ENCODE data around the gene RAB6B. TPM values are rescaled to one million over a fixed set of nuclear protein-coding genes. Genes with fewer than 3 reads are reported as not detected.

The RAB6B gene
- total RNA-seq, 2 donors from 2014 or later: 0.21 to 0.81 TPM

DNA sequence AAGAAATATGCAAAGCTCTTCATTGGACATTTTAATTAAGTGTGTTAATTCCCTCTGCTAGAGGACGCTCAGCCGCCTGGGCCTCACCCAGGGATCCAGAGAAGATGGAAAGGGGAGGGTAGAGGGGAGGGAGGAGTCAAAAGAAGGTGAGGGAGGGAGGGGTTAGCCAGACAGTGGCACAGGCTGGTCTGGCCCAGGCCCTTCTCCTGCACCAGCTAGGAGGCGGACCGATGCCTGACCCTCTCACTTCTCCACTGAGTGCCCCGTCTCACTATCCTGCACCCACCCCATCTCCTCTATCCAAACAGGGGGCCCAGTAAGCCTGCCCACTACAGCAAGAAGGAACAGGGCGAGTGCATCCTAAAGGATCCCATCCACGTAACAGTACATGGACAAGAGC is 22.9 kb downstream of the RAB6B start:
- DNase-seq (ENCODE audit: low spot score) (no peak), ATAC-seq (no peak)
- Mint-ChIP-seq H3K4me1 (ENCODE audit: low read depth in 2 of 2) (no peaks in the 10 kb centered on the region), H3K36me3 (peaks cover 1% of the 10 kb centered on the region), H3K27me3 (peaks cover 0 to 16% of the 10 kb centered on the region in 2 donors), H3K9me3 (no peaks in the 10 kb centered on the region), H3K27ac (no peak overlapping the region), H3K4me3 (no peak overlapping the region)

DNA sequence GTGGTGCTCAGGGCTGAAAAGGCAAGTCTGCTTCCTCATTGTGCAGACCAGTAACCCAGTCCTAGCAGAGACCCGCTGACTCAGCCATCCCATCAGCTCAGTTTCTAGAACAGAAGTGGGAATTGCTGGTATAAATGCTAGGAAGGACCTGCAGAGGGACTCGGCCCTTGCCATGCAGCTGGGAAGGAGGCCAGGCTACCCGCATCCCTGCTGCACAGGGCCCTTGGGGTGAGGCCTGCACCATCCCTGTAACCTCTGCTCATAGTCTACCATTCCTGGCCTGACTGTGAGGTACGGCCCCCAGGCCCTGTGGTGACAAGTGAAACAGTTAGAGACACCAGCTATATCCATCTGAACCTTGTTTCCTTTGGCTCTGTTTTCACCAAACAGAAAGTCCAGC is 23.5 kb downstream of the RAB6B start:
- Mint-ChIP-seq H3K4me3 (no peak overlapping the region), H3K4me1 (ENCODE audit: low read depth in 2 of 2) (no peaks in the 10 kb centered on the region), H3K27ac (no peak overlapping the region), H3K36me3 (no peaks in the 10 kb centered on the region), H3K9me3 (no peaks in the 10 kb centered on the region), H3K27me3 (peaks cover 0 to 16% of the 10 kb centered on the region in 2 donors)
- DNase-seq (ENCODE audit: low spot score) (no peak), ATAC-seq (no peak)

DNA sequence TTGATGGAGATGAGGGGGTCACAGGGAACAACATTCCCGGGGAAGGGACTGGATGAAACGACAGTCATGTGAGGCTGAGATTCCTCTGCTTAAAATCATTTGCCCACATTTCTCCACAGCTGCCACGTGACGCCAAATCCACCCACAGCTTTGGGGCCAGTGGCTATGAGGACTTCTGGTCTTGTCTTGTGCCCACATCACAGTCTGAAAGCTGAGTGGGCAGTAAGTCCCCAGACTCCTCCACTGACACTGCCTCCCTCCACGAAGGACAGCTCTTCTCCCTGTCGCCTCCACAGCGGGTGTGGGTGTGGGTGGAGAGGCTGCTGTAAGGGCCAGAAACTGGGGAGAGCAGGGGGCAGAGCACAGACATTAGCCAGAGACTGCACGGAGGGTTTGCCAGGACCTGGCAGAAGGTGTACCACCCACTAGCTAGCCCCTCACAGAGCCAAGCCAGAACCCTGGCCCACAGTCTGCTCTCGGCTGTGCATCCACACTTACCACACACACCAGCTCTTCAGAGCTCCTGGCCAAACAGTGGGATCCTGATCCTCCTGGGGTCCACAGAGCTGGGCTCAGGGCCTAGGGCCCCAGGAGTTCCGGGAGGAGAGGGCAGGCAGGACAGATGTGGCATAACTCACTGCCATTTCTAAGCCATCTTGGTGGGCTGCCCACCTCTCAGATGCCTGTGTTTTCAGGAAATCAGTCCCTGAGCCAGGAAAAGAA is 24.2 kb downstream of the RAB6B start:
- ATAC-seq: no peak
- peaks cover 0 to 13% of the 10 kb centered on the region in 2 donors for H3K27me3 Mint-ChIP-seq
- DNase-seq (ENCODE audit: low spot score): no peak
- H3K36me3 Mint-ChIP-seq: no peaks in the 10 kb centered on the region
- H3K4me3 Mint-ChIP-seq: no peak overlapping the region
- H3K4me1 Mint-ChIP-seq (ENCODE audit: low read depth in 2 of 2): no peaks in the 10 kb centered on the region
- no peaks in the 10 kb centered on the region for H3K9me3 Mint-ChIP-seq
- H3K27ac Mint-ChIP-seq: no peak overlapping the region

DNA sequence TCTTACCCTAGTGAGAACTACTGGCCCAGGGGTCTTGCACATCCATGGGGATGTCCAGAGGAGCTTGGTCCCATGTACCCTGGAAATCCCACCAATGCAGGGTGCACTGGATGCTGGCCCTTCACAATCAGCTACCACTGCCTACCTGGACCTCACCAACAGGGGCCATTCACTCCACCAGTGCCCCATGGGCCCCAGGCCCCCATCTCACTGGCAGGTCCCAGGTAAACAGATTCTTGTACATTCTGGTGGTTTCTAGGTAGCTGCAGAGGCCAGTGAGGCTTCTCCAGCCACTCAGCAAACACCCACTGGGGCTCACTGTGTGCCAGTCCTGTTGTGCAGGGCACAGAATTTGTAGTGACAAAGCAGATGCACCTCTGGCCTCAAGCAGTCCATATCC is 24.9 kb downstream of the RAB6B start:
- no peak overlapping the region for H3K27ac Mint-ChIP-seq
- no peaks in the 10 kb centered on the region for H3K4me1 Mint-ChIP-seq (ENCODE audit: low read depth in 2 of 2)
- no peaks in the 10 kb centered on the region for H3K9me3 Mint-ChIP-seq
- H3K4me3 Mint-ChIP-seq: no peak overlapping the region
- peaks cover 0 to 10% of the 10 kb centered on the region in 2 donors for H3K27me3 Mint-ChIP-seq
- DNase-seq (ENCODE audit: low spot score) (no peak), ATAC-seq (no peak)
- no peaks in the 10 kb centered on the region for H3K36me3 Mint-ChIP-seq

DNA sequence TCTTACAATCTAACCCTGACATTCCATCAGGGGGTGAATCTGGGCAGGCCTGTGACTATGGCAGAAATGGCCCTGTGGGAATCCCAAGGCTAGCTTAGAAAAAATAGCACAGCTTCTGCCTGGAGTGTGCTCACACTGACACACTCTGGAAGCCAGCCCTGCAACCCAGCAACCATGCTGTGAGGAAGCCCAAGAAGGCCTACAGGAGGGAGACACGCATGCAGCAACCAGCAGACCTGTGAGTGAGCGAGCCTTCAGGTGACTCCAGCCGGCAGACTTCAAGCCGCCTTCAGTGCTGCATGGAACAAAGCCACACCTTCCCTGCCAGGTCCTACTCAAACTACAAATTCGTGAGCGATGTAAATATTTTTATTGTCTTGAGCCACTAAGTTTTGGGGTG is 26.1 kb downstream of the RAB6B start:
- no peaks in the 10 kb centered on the region for H3K4me1 Mint-ChIP-seq (ENCODE audit: low read depth in 2 of 2)
- H3K27ac Mint-ChIP-seq: no peak overlapping the region
- no peak overlapping the region for H3K4me3 Mint-ChIP-seq
- H3K36me3 Mint-ChIP-seq: no peaks in the 10 kb centered on the region
- H3K27me3 Mint-ChIP-seq: peaks cover 0 to 6% of the 10 kb centered on the region in 2 donors
- DNase-seq (ENCODE audit: low spot score) (no peak), ATAC-seq (no peak)
- no peaks in the 10 kb centered on the region for H3K9me3 Mint-ChIP-seq

DNA sequence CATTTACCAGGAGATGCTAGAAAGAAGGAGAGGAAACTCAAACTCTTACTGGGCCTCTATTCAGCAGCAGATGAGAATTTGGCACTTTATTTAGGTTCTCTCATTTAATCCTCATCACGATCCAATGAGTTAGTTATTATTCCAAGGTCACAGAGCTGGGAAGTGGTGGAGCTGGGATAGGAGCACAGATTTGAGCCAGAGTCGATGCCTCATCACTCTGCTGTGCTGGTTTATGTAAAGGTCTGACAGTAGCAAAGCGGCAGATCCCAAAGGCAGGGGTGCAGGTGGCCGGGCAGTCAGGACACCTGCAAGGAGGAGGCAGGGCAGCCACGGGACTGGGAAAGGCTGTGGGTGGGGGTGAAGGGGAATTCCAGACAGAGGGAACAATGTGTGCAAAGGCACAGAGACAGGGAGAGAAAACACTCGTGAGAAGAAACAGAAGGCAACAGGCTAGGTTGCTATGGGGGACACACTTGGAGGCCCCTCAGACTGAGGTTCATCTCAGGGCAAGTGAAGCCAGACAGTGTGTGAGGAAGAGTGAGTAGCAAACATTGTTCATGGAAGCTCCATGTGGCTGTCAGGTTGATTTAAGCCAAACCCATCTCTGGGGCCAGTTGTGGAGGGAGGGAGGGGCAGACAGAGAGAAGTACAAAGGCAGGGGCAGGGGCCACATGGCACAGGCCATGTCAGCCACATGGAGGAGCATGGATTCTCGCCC is 26.8 kb downstream of the RAB6B start:
- no peaks in the 10 kb centered on the region for H3K36me3 Mint-ChIP-seq
- DNase-seq (ENCODE audit: low spot score): no peak

DNA sequence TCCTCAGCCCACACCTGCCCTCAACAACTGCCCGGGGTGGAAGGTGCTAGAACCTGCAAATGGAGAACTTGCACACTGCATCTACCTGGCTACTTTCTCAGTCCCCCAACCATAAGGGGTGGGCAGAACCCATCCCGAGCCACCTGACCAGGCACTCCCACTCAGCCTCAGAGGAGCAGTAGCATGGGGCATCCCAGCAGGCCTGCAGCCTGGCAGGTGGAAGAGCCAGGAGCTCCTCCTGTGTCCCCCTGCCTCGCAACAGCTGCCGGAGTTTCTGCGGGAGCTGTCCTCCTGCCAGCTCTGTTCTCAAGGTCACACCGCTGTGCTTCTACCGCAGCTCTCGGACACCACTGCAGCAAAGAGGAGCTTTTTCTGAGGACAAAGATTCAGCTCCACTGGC is 27.5 kb downstream of the RAB6B start:
- Mint-ChIP-seq H3K4me1 (ENCODE audit: low read depth in 2 of 2) (no peaks in the 10 kb centered on the region), H3K4me3 (no peak overlapping the region)
- ATAC-seq: no peak

More for the DNA sequence above, 26.8 kb downstream of the RAB6B start:
- Mint-ChIP-seq H3K27ac (no peak overlapping the region), H3K27me3 (peaks cover 0 to 5% of the 10 kb centered on the region in 2 donors), H3K9me3 (no peaks in the 10 kb centered on the region), H3K4me1 (ENCODE audit: low read depth in 2 of 2) (no peaks in the 10 kb centered on the region), H3K4me3 (no peak overlapping the region)
- ATAC-seq: no peak

DNA sequence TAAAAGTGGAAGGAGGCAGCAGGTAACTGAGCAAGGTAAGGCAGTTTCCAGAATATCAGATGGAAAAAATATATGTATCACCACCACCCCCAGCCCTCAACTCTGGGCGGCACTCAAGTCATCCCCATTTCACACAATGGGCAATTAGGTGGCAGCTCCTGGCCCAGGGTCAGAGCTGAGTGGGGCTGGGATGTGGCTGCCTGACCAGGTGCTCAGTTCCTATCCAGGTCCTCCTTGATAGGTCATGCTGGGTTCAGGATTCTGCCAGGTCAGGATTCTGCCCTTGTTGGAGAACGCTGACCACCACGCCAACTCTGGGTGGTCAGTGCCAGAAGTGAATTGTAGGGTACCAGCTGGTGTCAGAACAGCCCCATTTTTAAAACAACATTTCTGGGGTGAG is 29.5 kb downstream of the RAB6B start:
- ATAC-seq (no peak), DNase-seq (ENCODE audit: low spot score) (no peak)
- Mint-ChIP-seq H3K4me1 (ENCODE audit: low read depth in 2 of 2) (no peaks in the 10 kb centered on the region), H3K36me3 (no peaks in the 10 kb centered on the region), H3K4me3 (no peak overlapping the region), H3K27ac (no peak overlapping the region), H3K27me3 (peaks cover 0 to 3% of the 10 kb centered on the region in 2 donors), H3K9me3 (no peaks in the 10 kb centered on the region)

More for the DNA sequence above, 27.5 kb downstream of the RAB6B start:
- Mint-ChIP-seq H3K27me3 (peaks cover 0 to 3% of the 10 kb centered on the region in 2 donors), H3K9me3 (no peaks in the 10 kb centered on the region), H3K36me3 (no peaks in the 10 kb centered on the region), H3K27ac (no peak overlapping the region)
- DNase-seq (ENCODE audit: low spot score): no peak

DNA sequence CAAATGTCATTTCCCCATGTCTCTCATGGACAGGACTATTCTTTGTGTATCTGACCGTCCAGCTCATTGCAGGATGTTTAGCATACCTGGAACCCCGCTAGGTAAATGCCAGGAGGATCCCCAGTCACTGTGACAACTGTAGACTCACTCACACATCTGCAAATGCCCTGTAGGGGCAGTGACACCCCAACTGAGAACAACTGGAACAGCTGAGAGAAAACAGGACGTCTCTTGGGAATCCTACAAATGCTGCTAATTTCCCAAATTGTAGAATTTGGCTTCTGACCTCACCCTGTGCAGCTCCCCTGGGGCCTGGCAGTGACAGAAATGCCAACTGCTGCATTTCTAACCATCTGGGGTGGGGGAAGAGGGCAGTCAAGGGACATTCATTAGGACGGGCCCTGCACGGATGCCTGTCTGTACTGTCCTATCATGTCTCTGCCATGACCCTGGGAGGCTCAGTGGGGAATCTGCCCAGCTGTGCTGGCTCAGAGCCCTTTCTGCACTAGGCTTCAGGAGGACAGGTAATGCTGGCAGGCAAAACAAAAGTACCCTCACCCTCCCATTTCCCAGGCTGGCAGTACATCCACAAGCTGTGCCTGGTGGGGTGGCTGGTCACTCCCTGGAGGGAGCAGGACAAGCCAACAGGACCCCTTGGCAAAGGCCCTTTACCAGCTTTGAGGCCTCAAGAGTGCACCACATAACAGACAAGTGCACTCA is 30.4 kb downstream of the RAB6B start:
- no peak overlapping the region for H3K4me3 Mint-ChIP-seq
- H3K27me3 Mint-ChIP-seq: peaks cover 0 to 3% of the 10 kb centered on the region in 2 donors
- H3K4me1 Mint-ChIP-seq (ENCODE audit: low read depth in 2 of 2): no peaks in the 10 kb centered on the region
- H3K27ac Mint-ChIP-seq: no peak overlapping the region
- ATAC-seq (no peak), DNase-seq (ENCODE audit: low spot score) (no peak)
- no peaks in the 10 kb centered on the region for H3K36me3 Mint-ChIP-seq
- no peaks in the 10 kb centered on the region for H3K9me3 Mint-ChIP-seq

DNA sequence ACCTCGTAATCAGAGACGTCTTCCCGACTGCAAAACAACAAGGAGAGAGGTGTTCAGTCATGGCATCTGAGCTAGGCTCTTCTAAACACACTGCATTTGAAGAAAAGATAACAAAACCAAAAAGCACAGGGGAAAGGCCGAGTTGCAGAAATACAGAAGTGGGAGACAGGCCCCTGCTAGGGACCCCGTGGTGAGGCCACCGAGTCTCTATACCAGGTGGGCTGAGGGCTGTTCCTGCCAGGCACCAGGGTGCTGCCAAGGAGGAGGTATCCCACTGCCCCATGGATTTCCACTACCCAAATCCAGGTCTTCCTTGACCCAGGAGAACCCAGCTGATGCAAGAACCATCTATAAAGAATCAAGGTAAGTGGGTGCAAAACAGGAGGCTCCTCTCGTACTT is 31.1 kb downstream of the RAB6B start:
- Mint-ChIP-seq H3K4me1 (ENCODE audit: low read depth in 2 of 2) (no peaks in the 10 kb centered on the region), H3K27me3 (peaks cover 0 to 3% of the 10 kb centered on the region in 2 donors), H3K9me3 (no peaks in the 10 kb centered on the region)

DNA sequence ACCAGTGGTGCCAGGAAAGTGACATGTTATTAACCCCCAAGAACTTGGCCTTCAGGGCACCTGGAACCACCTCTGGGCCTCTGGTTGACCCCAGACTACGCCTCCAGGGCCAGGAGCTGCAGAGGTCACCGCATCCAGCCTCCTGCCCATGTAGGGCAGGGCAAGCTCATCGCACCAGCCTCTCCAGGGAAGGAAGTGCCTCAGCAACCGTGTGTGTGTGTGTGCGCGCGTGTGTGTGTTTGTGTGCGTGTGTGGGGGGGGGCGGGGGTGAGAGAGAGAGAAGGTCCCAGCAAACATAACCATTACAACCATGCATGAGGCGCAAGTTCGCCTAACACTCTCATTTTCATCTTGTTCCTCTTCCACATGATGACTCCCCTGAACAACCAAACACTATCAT is 31.8 kb downstream of the RAB6B start:
- Mint-ChIP-seq H3K9me3 (no peaks in the 10 kb centered on the region), H3K27me3 (peaks cover 0 to 3% of the 10 kb centered on the region in 2 donors), H3K27ac (no peak overlapping the region), H3K4me3 (no peak overlapping the region), H3K36me3 (no peaks in the 10 kb centered on the region), H3K4me1 (ENCODE audit: low read depth in 2 of 2) (no peaks in the 10 kb centered on the region)
- no peak for ATAC-seq
- no peak for DNase-seq (ENCODE audit: low spot score)

More for the DNA sequence above, 31.1 kb downstream of the RAB6B start:
- H3K36me3 Mint-ChIP-seq: no peaks in the 10 kb centered on the region
- DNase-seq (ENCODE audit: low spot score): no peak
- ATAC-seq: no peak
- H3K27ac Mint-ChIP-seq: no peak overlapping the region
- no peak overlapping the region for H3K4me3 Mint-ChIP-seq

DNA sequence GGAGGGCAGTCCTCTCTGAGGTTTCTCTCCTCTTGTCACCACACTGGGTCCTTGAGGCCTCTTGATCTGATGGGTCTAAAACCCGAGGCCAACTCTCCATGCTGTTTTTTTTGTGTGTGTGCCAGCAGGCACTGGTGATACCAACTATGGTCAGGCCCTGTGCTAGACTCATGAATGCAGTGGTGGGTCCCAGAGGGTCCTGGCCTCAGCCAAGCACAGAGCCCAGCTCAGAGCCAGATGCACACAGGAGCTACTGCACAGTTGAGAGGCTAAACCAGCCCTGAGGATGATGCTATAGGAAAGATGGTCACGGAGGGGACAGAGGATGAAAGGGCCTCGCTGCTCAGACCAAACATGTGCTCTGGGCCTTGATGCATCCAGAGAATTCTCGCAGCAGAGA is 33.5 kb downstream of the RAB6B start:
- Mint-ChIP-seq H3K27ac (no peak overlapping the region), H3K27me3 (no peaks in the 10 kb centered on the region), H3K9me3 (no peaks in the 10 kb centered on the region), H3K4me3 (no peak overlapping the region), H3K4me1 (ENCODE audit: low read depth in 2 of 2) (peaks cover 0 to 3% of the 10 kb centered on the region in 2 donors), H3K36me3 (no peaks in the 10 kb centered on the region)
- peak in 1 of 2 donors; percentile 21 for ATAC-seq
- no peak for DNase-seq (ENCODE audit: low spot score)

DNA sequence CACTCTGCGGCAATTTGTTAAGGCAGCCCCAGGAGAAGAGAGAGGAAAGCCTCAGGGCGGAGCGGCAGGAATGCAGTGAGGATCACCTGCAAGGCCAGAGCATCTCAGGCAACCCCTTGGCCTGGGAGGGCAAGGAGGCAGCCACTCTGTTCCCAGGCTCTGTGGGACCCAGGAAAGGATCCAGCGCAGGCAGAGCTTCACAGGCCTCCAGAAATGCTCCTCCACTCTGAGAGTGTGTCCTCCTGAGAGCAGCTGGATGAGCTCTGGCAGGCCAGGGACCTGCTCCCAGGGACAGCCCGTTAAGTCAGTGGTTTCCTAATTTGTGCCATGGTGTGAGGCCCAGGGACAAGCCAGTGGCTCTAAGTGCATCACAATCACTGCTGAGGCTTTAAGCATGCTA is 35.2 kb downstream of the RAB6B start:
- DNase-seq (ENCODE audit: low spot score): no peak
- Mint-ChIP-seq H3K4me3 (no peak overlapping the region), H3K4me1 (ENCODE audit: low read depth in 2 of 2) (peaks cover 0 to 3% of the 10 kb centered on the region in 2 donors), H3K9me3 (no peaks in the 10 kb centered on the region), H3K27me3 (no peaks in the 10 kb centered on the region), H3K36me3 (no peaks in the 10 kb centered on the region), H3K27ac (no peak overlapping the region)
- no peak for ATAC-seq
